Measurements from ENCODE around the gene DFFA.
A peak's percentile ranks its signal among the peaks of the same experiment; 100 is the strongest.
"Not testable (repeated sequence)": the region's sequence is repeated elsewhere in the genome, so short reads cannot be mapped to it uniquely, and the experiment has no call there.

Gene DFFA

GRCh38 chr1:10425826-10426534 lies 46.3 kb downstream of the DFFA start:
- peak; percentile 14 for DNase-seq

- DNase-seq = no peak
Measured at GRCh38 chr1:10424651-10425050, 47.7 kb downstream of the DFFA start.

GRCh38 chr1:10424034-10424433 lies 48.3 kb downstream of the DFFA start:
- no peak for DNase-seq

GRCh38 chr1:10421637-10422036 lies 50.7 kb downstream of the DFFA start:
- DNase-seq = no peak

GRCh38 chr1:10419351-10419750 lies 53.0 kb downstream of the DFFA start:
- DNase-seq = no peak

GRCh38 chr1:10418741-10419140 lies 53.6 kb downstream of the DFFA start:
- DNase-seq = not testable (repeated sequence)

- DNase-seq = not testable (repeated sequence)
Measured at GRCh38 chr1:10415967-10416366, 56.4 kb downstream of the DFFA start.

GRCh38 chr1:10415211-10415930 lies 57.0 kb downstream of the DFFA start:
- DNase-seq = peak; percentile 52

- DNase-seq = no peak
Measured at GRCh38 chr1:10407201-10407600, 65.1 kb downstream of the DFFA start.

All from activated CD4-positive, alpha-beta T cell treated with anti-CD3 and anti-CD28 coated beads, Interleukin-10, Interleukin-2, amounts not matched to agents 100 ng/mL and 50 ng/mL, durations not matched to agents 16 hours and 8 hours (primary cell).